ENCODE measurements around the gene APMAP. TPM values are rescaled to one million over a fixed set of nuclear protein-coding genes. Genes with fewer than 3 reads are reported as not detected.
"Not testable (repeated sequence)": the region's sequence is repeated elsewhere in the genome, so short reads cannot be mapped to it uniquely, and the experiment has no call there.

Gene APMAP
- polyA plus RNA-seq, 1 donor, result 92.2 TPM

- DNase-seq, result no peak
These were observed 40.0 kb downstream of the APMAP start for GRCh38 chr20:24952376-24953208.

- no peak for DNase-seq
These were observed 40.9 kb downstream of the APMAP start for GRCh38 chr20:24951536-24952083.

DNA sequence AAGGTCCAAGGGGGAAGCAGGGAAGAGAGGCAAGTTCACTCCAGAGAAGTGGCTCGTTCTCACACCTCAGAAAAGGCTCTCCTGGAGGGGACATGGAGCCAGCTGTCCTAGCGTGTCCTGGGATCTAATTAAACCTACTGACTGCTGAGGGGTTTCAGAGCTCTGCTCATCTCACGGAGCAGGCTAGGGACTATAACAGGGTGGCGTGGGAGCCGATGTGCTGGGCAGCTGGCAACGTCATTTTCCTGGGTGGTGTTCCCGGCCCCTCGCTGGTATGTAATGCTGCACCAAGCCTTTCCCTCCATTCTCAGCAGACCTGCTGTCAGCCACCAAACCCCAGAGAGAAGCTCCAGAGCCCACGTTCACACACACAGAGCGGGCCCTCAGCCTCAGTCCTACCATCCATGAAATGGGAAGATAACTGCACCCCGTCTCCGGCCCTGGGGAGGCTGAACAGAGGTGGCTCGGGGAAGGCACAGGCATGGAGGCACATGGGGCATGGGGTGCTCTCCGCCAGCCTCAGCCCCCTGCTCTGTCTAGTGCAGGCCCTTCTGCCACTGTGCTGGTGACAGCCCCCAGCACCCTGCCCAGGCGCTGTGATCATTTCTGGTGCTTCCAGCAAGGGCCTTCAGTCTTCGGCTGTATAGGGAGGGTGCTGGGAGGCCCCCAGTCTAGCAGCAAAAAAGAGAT lies 41.6 kb downstream of the APMAP start:
- DNase-seq, result no peak

- no peak for DNase-seq
These were observed 42.3 kb downstream of the APMAP start for GRCh38 chr20:24950128-24950835.

- DNase-seq, result no peak
These were observed 42.8 kb downstream of the APMAP start for GRCh38 chr20:24949756-24950127.

DNA sequence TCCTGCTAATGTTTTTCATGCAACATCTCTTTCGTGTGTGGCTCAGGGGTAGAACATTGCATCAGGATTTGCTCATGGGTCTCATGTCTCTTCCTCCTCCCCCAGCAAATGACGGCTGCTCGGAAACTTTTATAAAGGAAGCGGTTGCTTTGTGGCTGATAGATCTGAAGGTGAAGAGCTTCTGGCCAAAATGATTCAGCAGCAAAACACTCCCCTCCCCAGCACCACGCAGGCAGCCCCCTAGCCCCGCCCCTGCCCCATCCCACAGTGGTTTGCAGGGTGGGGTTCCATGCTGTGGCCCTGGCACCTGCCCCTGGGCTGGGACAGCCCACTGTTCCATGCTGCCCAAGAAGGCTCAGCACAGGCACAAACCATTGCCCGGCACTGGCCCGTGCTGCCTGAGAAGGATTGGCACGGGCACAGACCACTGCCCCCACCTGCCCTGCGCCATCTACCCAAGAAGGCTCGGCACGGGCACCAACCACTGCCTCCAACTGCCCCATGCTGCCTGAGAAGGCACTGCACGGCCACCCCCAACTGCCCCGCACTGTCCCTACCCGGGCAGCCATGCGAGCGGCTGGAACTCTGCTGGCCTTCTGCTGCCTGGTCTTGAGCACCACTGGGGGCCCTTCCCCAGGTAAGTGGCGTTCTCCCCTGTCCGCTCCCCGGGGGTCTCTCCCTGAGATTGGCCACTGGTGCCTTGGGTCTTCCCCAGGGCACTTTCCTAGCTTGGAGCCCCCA lies 43.4 kb downstream of the APMAP start, which contains the start of gene CST7:
Gene CST7, plus strand, starts transcription at position 331 of the 741 bp plus-strand sequence. Its CDS starts 237 bp downstream, at position 568.
- no peak for DNase-seq

DNA sequence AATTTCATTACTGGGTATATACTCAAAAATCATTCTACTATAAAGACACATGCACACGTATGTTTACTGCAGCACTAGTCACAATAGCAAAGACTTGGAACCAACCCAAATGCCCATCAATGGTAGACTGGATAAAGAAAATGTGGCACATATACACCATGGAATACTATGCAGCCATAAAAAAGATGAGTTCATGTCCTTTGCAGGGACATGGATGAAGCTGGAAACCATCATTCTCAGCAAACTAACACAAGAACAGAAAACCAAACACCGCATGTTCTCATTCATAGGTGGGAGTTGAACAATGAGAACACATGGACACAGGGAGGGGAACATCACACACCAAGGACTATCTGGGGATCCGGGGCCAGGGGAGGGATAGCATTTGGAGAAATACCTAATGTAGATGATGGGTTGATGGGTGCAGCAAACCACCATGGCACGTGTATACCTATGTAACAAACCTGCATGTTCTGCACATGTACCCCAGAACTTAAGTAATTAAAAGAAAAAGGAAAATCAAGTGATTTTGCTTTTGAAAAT lies 44.1 kb downstream of the APMAP start:
- not testable (repeated sequence) for DNase-seq

GRCh38 chr20:24946376-24946775 lies 46.2 kb downstream of the APMAP start:
- DNase-seq, result not testable (repeated sequence)

DNA sequence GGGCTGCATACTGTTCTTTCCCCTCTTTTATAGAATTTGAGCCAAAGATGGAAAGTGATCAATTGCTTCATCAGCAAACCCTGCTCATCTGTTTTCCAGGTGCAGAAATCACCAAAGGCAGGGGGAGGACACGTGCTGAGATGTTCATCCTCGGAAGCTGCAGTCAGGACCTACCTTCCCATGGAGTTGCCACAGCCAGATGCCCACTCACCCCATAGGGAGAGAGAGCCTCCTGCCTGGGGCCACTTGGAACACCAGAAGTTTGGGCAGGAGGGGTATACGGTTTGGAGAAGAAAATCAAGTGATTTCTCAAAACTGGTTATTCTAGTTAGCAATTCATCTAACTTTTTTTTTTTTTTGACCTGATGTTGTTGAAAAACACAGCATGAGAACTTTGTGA lies 48.8 kb downstream of the APMAP start:
- no peak for DNase-seq

GRCh38 chr20:24943196-24943595 lies 49.4 kb downstream of the APMAP start:
- no peak for DNase-seq

DNA sequence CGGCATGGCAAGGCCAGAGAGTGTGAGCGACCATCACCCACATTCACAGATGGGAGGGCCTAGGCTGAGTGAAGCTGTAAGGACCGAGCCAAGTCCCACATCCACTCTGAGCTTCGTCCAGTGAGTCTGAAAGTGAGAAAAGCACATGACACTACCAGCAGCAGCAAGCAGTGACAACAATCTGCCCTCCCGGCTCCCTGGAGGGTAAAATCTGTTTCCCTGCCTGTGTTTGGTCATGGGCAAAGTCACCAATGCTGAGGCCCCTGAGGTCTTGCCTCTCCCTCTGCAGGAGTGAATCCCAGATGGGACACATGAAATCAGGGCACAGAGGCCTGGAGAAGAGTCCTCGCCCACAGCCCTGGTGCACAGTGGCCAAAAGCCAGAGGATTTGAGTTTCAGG lies 49.9 kb downstream of the APMAP start:
- no peak for DNase-seq

- DNase-seq, result no peak
These were observed 53.5 kb downstream of the APMAP start for GRCh38 chr20:24939036-24939435.

- no peak for DNase-seq
These were observed 54.1 kb downstream of the APMAP start for GRCh38 chr20:24938498-24938897.

DNA sequence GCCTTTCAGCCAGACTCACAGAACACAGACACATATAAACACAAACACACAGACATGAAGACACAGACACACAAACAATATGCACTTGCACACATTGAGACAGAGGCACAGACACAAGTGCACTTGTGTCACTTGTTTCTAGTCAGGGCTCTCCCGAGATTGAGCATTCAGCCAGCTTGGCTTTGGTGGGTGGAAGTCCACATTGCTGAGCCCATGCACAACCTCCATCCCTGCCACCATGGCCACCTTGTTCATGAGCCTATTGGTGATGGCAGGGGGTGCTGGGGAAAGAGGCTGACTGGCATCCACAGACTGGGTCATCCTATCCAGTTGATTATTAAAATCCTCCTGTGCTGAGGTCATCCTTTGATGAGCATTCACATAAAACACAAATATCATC lies 55.0 kb downstream of the APMAP start:
- DNase-seq, result no peak

- no peak for DNase-seq
These were observed 55.8 kb downstream of the APMAP start for GRCh38 chr20:24936526-24937407.

DNA sequence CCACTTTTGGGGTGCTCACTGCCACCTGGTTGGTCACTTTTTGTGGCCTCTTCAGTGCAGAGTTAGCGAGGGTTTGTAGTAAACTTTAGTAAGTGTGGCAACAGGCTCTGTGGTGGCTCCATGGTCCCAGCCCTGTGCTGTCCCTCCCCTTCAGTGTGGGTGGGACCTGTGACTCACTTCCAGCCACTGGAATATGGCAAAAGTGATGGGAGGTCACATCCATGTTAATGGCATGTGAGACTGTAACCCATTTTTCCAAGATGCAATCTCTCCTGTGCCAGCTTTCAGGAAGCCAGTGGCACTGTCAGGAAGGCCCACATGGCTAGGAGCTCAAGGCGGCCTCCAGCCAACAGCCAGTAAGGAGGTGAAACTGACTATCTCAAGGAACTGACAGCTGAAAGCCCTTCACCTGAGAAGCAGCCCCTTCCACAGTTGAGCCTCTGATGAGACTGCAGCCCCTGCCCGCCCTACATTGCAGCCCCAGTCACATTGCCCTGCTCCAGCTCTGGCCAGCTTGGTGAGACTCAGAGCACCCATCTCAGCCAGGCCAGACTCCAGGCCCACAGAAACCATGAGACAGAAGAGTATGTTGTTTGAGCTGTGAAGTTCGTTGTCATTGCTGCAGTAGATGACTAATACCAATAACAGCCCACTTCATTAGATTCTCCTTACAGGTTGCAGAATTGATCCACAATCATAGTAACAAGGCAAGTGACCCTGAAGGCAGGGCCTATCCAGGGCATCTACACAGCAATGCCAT lies 56.6 kb downstream of the APMAP start:
- no peak for DNase-seq

- no peak for DNase-seq
These were observed 57.4 kb downstream of the APMAP start for GRCh38 chr20:24935140-24935539.

DNA sequence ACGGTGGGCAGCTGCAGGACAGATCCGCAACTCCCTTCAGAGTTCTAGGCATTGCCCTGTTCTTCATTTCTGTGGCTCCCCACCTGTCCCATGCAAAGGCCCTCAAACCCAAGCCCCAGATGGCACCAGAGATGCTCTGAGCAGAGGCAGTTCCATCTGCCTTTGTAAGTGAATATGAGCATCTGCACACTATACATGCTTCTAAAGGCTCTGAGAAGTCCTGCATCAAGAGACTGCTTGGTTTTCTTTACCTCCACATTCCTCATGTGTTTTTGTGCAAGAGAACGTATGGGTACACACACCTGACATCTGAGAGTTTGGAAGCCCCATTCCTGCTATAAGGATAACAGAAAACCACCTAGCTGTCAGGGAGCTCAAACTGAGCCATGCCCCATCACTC lies 57.8 kb downstream of the APMAP start:
- DNase-seq, result no peak

DNA sequence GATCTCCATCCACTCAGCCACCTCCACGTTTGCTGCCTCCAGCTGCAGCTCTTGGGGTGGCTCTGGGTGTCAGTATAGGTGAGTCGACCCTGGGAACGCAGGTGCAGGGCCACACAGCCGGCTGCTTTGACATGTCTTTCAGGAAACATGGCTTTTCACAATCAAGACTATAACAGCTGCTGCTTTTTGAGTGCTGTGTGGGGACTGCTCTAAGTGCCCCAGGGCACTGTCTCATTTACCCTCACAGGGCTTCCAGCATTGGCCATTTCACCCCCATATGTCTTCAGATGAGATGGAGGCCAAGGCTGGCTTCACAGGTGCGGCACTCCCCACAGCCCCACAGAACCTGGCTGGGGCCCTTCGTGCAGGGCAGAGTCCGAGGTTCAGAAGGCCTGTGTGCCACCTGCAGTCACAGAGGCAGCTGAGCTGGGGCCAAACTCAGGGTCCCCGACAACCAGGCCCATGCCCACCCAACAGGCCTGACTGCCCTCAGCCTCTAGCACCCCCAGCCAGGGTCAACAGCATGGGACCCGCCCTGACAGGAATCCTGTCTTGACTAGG lies 58.4 kb downstream of the APMAP start:
- DNase-seq, result no peak
